Heart right ventricle (tissue), 16 donors: ENCODE data around the gene ATP1B1. TPM values are rescaled to one million over a fixed set of nuclear protein-coding genes. Genes with fewer than 3 reads are reported as not detected.

Experiments used
- ATAC-seq, 8 donors: fragments of 200-7000 bp; cut with Tn5 transposase; one replicate each; pipeline ENCODE4 v1.9.1; 2020; ENCODE audit warnings: mild to moderate bottlenecking in 8 of 8, moderate library complexity in 8 of 8, moderate number of reproducible peaks in 1 of 8
- DNase-seq, 2 donors: peaks; one replicate each; pipeline ENCODE4 v3.0.0-alpha.2; 2020
- H3K27ac ChIP-seq, 10 donors: fragments of 200-600 bp; sonication (generic) in 2 of 10; one replicate each; pipeline versions ENCODE4 v1.5.0 to v1.8.0; 2020 to 2022; ENCODE audit warnings: mild to moderate bottlenecking in 3 of 10
- H3K27me3 ChIP-seq, 7 donors: fragments of 200-600 bp; one replicate each; pipeline ENCODE4 v1.8.0; 2021 to 2022; ENCODE audit warnings: mild to moderate bottlenecking in 2 of 7
- H3K36me3 ChIP-seq, 9 donors: fragments of 200-600 bp; sonication (generic) in 1 of 9; one replicate each; pipeline versions ENCODE4 v1.5.0 to v1.8.0; 2020 to 2022; ENCODE audit warnings: mild to moderate bottlenecking in 2 of 9
- H3K4me1 ChIP-seq, 9 donors: fragments of 200-600 bp; sonication (generic) in 1 of 9; one replicate each; pipeline versions ENCODE4 v1.5.0 to v1.8.0; 2020 to 2022; ENCODE audit warnings: mild to moderate bottlenecking in 4 of 9
- H3K4me3 ChIP-seq, 10 donors: fragments of 200-600 bp; sonication (generic) in 2 of 10; one replicate each; pipeline versions ENCODE4 v1.5.0 to v1.8.0; 2020 to 2022; ENCODE audit warnings: mild to moderate bottlenecking in 7 of 10, moderate library complexity in 2 of 10
- H3K9me3 ChIP-seq, 11 donors: fragments of 200-600 bp in 10 of 11; sonication (generic) in 2 of 11; one replicate each; pipeline versions ENCODE4 v1.5.0 to v1.8.0; 2013 to 2022; ENCODE audit warnings: mild to moderate bottlenecking in 2 of 11, control low read depth in 1 of 11, moderate library complexity in 1 of 11
- CTCF ChIP-seq, 9 donors: fragments of 200-600 bp; sonication (generic) in 2 of 9; IDR thresholded peaks; one replicate each; pipeline versions ENCODE4 v1.5.0 to v1.8.0; 2021 to 2022; ENCODE audit warnings: antibody characterized with exemption in 9 of 9, mild to moderate bottlenecking in 5 of 9, moderate library complexity in 1 of 9
- WGBS, 2 donors: extraction: QIAGEN DNeasy Blood & Tissue Kit; methylation state at CpG; one replicate each; pipeline ENCODE4 v1.1.7; 2013; ENCODE audit warnings: inconsistent platforms in 1 of 2; 5-methylcytosine and 5-hydroxymethylcytosine counted together
- intact Hi-C, 10 donors: fragments of 100-400 bp; cut with DNase I; formaldehyde crosslinking; loops; one replicate each; pipeline versions ENCODE4 v1.11.1 to v1.14.2; 2022
- polyA plus RNA-seq, 2 donors: library from polyadenylated mRNA; stranded (reverse); fragments of 200-250 nt; gene quantifications; one replicate each; pipeline ENCODE4 v1.2.3, GENCODE V29; 2013
- total RNA-seq, 10 donors: library from RNA; stranded (reverse); fragmentation: NEBNext Ultra II Directional in 3 of 10; extraction: Animal tissue kit (Norgen Biotek cat#: 25700) in 3 of 10; gene quantifications; one replicate each; pipeline versions ENCODE4 v1.2.1 to v1.2.4, GENCODE V29; 2021 to 2023
- donor health status: Arrhythmogenic right ventricular cardiomyopathy.
- donor health status: ischemic (EF 13 %, LVEDD 7.1; RV severe dilation, severe dysfunction).
- donor health status: healthy with polysubstance abuse.
- donor health status: DM: no; HTN: yes; CAD: no.
- donor health status: DM: no; HTN: no; CAD: no.
- donor health status: ischemic (EF 25% LVEDD 6.9; RV normal size, moderate dysfunction).
- donor health status: ischemic (EF 25% LVEDD 5.7; RV mildly dilated, moderate dysfunction).
- donor health status: healthy.
- donor health status: DM: yes; HTN: yes; CAD: no.
- donor health status: Ischemic cardiomyopathy.
- donor health status: ischemic (EF 35%, LVEDD 5.7; RV mildly dilated, moderate dysfunction).
- donor health status: nonischemic (EF 11% LVEDD 7.7; RV severe dilation, severe dysfunction).
- donor health status: DM: yes; HTN: yes; CAD: no.
- donor health status: PGD.
- donor health status: ischemic (EF 29% LVEDD 5.4; RV normal size, mild dysfunction).
- donor health status: nonischemic (EF 23%, LVEDD 6.1; RV moderate dilation, normal function).

The ATP1B1 gene
- total and polyA plus RNA-seq, 12 donors, result 137 to 472 (median 268) TPM

GRCh38 chr1:169151338-169151837, 44.9 kb downstream of the ATP1B1 start:
- 91 to 94% methylated on average over 5 of the region's 5 CpGs for WGBS, 2 donors

GRCh38 chr1:169155675-169156074, 49.2 kb downstream of the ATP1B1 start:
- intact Hi-C loops, result no loop called here
- no peaks in the 10 kb centered on the region for H3K36me3 ChIP-seq
- ATAC-seq (peak in 2 of 8 donors; percentile 56 to 84), DNase-seq (no peak)
- no peak for TF ChIP-seq CTCF (IDR thresholded peaks at IDR 0.05)
- no peak overlapping the region for H3K27ac ChIP-seq
- H3K4me3 ChIP-seq, result no peak overlapping the region
- H3K27me3 ChIP-seq, result no peaks in the 10 kb centered on the region
- 44 to 62% methylated on average over 1 of the region's 1 CpG for WGBS, 2 donors
- H3K9me3 ChIP-seq, result no peaks in the 10 kb centered on the region
- peaks cover 0 to 6% (median 0%) of the 10 kb centered on the region in 9 donors for H3K4me1 ChIP-seq

More at GRCh38 chr1:169151338-169151837, 44.9 kb downstream of the ATP1B1 start:
- Histone ChIP-seq H3K27ac (no peak overlapping the region), H3K9me3 (no peaks in the 10 kb centered on the region), H3K4me3 (no peak overlapping the region), H3K36me3 (no peaks in the 10 kb centered on the region), H3K4me1 (peaks cover 0 to 6% (median 0%) of the 10 kb centered on the region in 9 donors), H3K27me3 (no peaks in the 10 kb centered on the region)
- ATAC-seq, result peak in 2 of 8 donors; percentile 10 to 53
- no peak for TF ChIP-seq CTCF (IDR thresholded peaks at IDR 0.05)
- no peak for DNase-seq
- intact Hi-C loops, result no loop called here

- TF ChIP-seq CTCF (IDR thresholded peaks at IDR 0.05), result no peak
- ATAC-seq, result no peak
- no peak overlapping the region for H3K27ac ChIP-seq
These were observed 50.1 kb downstream of the ATP1B1 start for GRCh38 chr1:169156580-169156979.

GRCh38 chr1:169160845-169161495, 54.5 kb downstream of the ATP1B1 start:
- no peak for TF ChIP-seq CTCF (IDR thresholded peaks at IDR 0.05)
- ATAC-seq, result peak in 3 of 8 donors; percentile 22 to 83 (median 54)
- no peaks in the 10 kb centered on the region for H3K9me3 ChIP-seq
- DNase-seq, result no peak
- intact Hi-C loops, result no loop called here
- H3K36me3 ChIP-seq, result no peaks in the 10 kb centered on the region
- peaks cover 0 to 11% (median 5%) of the 10 kb centered on the region in 9 donors for H3K4me1 ChIP-seq
- no peaks in the 10 kb centered on the region for H3K27me3 ChIP-seq
- WGBS, 2 donors, result 51 to 52% methylated on average over 3 of the region's 3 CpGs
- H3K27ac ChIP-seq, result no peak overlapping the region
- H3K4me3 ChIP-seq, result no peak overlapping the region

More at GRCh38 chr1:169156580-169156979, 50.1 kb downstream of the ATP1B1 start:
- no peaks in the 10 kb centered on the region for H3K36me3 ChIP-seq
- no peak for DNase-seq
- peaks cover 0 to 14% (median 6%) of the 10 kb centered on the region in 9 donors for H3K4me1 ChIP-seq
- no peak overlapping the region for H3K4me3 ChIP-seq
- 80 to 95% methylated on average over 3 of the region's 3 CpGs for WGBS, 2 donors
- no peaks in the 10 kb centered on the region for H3K27me3 ChIP-seq
- H3K9me3 ChIP-seq, result no peaks in the 10 kb centered on the region
- intact Hi-C loops, result no loop called here
